Measurements from ENCODE around the gene PLPPR3.

DNA sequence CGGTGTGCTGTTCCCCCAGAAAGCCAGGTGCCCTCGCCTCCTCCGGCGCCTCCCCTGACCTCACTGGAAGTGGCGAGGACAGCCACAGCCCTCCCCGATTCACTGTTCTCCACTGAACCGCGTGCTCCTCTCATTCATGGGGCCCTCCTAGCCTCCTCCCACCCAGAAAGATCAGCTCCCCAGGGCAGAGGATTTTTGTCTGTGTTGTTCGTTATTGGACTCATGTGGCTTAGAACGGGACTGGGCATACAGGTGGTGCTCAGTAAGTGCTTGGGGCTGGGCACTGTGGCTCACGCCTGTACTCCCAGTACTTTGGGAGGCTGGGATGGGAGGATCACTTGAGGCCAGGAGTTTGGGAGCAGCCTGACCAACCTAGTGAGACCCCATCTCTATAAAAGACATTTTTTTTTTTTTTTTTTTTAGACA lies 22.8 kb upstream of the PLPPR3 start:
- TF ChIP-seq POLR2A (IDR thresholded peaks at IDR 0.05; ENCODE audit: low read length), result no peak
- TF ChIP-seq GATA1 (IDR thresholded peaks at IDR 0.05; ENCODE audit: low read depth, low read length), result no peak

Measured in erythroblast (primary cell).